Ishikawa (cell line): ENCODE results near the gene RNF11.

Experiments
- CREB1 ChIP-seq: IDR thresholded peaks from 2 replicates; pipeline ENCODE4 v1.6.1; 2012; ENCODE audit warnings: low read depth
- NFIC ChIP-seq: IDR thresholded peaks from 2 replicates; pipeline ENCODE4 v1.6.1; 2012

DNA sequence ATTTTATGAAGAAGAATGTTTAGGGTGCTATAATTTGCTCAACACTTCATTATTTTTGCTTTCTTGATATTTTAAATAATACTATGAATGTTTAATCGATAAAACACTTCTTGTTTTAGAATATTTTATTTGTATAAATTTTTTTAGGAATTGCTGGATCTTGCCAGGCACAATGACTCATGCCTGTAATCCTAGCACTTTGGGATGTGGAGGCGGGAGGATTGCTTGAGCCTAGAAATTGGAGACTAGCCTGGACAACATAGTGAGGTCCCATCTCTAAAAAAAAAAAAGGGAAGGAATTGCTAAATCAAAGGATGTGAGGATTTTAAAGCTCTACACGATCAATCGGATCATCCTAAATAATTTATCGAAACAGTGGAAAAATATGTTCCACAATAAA, 17.6 kb downstream of the RNF11 start:
- TF ChIP-seq CREB1 (no peak), NFIC (no peak)
